HG02759 (cell line): ENCODE measurements around the gene ALDH18A1.

Source experiments
- ATAC-seq: cut with Tn5 transposase; IDR thresholded peaks from one replicate; pipeline ENCODE4 v1.9.1; 2021; ENCODE audit warnings: mild to moderate bottlenecking, moderate library complexity; ENCODE audit not compliant: unreplicated experiment

The ALDH18A1 gene

DNA sequence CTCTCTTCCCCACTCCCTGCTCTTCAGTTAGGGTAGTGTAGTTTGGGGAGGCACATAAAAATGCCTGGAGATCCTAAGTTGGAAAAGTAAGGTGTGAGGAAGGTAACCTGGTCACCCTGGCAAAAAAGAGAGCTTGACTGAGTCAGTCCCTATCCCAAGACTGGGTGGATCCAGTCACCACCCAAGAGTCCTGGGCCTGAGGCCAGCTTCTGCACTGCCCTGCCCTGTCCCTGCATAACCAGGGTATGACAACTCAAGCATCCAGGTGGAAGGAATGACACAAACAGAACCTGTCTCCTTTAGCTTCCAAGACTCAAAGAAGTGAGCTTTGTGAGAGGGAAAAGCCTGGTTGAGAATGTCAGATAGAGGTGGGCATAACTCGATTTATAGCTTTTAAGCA lies 68.5 kb downstream of the ALDH18A1 start:
- no peak for ATAC-seq

DNA sequence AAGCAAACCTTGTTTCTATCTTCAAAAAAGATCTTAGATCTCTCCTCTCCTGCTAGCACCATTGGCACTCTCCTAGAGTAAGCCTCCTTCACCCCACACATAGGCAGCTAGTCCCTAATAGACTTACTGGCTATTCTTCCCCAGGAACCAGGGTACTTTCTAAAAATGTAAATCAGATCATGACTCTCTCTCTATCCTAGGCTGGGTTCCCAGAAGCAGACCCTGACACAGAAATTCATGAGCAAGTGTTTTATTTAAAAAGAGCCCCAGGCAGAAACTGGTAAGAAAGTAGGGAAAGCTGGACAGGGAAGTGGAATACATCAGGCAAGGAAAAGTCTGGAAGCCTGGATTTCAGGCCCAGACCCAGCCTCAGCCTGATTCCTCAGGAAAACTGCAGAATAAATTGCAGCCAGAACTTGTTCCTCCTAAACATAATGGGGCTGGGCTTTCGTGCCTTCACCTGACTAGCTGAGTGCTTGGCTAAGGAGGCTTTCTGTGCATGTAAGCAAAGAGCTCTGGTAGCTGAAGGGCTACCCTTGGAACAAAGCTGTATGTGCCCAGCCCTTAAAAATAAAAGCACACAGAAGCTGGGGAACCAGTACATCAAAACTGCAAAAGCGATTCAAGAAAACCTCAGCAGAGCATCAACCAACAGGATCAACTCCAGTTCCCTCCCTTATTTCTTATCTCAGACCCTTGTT lies 76.5 kb downstream of the ALDH18A1 start:
- no peak for ATAC-seq

DNA sequence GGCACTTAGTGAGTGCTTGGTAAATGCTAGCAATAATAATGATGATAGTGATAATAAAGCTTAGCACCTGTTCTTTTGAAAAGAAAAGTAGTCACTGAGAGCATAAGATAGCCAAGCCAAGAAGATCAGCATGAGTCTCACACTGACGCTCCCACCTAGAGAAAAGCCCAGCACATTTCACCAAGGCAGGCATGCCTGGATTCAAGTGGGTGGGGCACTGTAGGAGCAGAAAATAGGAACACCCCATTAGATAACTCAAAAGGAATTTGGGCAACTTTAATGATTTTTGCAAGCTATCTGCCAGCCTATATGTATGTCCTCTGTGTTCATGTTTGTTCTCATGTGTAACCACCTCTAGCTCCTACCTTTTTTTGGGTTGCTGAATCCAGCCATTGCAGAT lies 77.2 kb downstream of the ALDH18A1 start:
- no peak for ATAC-seq

DNA sequence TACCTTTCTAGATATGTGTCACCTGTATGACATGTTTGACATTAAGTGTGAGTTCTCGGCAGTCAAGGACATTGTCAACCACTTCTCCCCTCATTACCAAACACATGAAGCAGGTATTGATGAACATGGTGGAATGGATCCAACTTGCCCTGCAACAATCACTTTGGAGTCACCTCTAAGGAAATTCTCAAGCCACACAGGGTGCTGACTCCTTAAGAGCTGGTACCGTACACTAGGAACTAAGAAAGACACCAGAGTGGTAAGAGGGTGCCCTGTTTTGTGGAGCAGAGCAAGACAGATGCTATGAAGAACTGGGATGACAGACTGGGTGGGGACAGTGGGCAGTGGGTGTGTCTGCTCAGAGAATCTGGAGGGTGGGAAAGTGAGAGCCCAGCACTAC lies 77.9 kb downstream of the ALDH18A1 start:
- no peak for ATAC-seq

DNA sequence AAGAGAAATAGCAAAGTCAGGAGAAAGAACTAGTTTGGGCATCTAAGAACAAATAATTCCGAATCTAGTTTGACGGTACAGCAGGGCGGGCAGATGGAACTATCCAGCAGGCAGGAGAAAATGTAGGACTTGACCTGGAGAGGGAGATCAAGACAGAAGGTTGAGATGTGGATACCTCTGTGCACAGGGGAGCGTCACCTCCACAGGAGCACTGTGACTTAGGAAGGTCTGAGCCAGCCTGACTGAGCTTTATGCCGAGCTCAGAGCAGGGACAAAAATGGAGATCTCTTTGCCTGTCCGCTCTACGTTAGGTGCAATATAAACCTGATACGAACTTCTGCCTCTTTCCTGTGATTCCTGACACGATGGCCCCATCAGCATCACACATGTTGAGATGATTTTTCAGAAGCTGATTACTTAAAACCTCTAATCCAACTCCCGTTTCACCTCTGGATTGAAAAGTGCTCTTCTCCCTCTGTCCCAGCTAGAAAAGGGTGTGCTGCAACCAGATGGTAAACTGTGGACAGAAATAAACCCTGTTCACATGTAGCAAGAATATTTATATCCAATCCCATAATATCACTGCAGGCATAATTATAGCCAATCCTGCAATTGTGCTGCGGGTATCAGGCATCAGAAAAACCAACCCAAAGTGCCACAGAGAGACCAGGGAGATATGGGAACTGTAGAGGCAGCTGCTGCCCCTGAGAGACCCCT lies 81.7 kb downstream of the ALDH18A1 start:
- no peak for ATAC-seq

DNA sequence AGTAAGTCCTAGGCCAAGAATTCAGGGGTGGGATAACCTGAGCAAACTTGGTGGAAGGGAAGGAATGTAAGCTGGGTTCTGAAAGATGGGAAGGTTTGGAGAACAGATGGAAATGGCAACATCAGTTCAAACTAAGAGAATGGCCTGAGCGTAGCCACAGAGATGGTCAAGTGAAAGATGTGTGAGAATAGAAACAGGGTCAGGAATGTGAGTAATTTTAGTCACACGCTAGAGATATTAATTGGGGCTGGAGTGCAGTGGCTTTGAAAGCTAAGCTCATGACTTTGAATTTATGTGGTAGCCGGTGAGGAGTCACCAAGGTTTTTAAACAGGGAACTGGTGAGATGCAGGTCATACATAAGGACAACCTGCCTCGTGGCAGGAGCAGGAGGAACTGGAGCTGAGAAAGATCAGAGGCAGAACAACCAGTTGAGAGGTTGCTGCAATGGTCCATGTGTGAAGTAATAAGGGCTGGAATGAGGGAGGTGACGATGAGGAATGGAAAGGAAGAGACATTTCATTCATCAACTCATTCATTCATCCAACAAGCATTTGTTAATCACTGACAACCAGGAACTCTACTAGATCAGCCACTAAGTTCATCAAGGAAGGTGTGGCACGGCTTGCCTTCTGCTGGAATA lies 82.4 kb downstream of the ALDH18A1 start:
- no peak for ATAC-seq

DNA sequence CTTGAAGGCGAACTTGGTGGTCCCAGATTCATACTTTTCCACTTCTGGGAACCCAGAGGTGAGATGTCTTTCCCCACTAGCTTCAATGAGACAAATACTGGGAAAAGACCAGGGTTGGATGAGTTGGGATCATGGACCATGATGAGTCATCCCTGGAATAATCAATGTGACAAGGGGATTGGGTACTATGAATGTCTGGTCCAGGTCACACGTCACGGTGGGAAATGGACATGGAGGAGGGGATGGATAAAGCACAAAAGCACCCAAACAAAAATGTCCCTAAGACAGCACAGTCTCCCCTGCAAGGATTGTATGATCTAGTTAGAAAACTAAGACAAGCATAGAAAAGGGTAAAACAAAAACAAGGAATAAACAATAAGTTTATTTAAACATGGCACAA lies 83.0 kb downstream of the ALDH18A1 start:
- ATAC-seq, result no peak

DNA sequence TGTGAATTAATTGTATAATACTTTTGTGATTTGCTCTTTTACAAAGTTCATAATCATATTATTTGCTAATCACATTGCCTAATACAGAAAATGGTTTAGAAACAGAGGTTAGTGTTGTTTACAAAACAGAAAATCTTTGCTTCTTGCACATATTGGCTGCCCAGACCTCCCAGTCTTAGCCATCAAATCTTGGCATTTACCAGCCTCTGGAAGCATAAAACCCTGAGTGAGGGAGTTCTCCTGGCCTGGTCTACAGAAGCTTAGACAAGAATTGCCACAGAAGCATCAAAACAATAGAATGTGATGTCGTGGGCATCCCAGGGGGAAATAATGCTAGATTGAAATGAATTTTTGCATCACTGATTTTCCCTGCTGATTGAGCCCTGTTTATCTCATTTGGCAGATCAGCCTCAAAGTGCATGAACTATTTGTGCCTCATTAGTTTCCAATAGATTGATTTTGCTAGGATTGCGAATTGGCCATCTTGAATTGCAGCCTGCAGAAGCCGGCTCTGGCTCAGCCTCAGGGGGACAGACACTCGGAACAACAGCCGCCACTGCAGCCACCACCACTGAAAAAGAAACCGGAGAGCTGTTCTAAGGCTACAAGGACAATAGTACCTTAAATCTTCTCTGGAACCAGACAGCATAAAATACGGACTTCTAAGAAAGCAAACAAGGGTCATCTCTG lies 84.2 kb downstream of the ALDH18A1 start:
- no peak for ATAC-seq

DNA sequence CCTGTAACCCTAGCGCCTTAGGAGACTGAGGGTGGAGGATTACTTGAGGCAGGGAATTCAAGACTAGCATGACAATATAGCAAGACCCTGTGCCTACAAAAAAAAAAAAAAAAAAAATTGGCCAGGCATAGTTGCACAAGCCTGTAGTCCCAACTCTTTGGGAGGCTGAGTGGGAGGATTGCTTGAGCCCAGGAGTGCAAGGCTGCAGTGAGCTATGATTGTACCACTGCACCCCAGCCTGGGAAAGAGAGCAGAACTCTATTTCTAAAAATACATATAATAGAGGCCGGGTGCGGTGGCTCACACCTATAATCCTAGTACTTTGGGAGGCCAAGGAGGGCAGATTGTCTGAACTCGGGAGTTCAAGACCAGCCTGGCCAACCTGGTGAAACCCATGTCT lies 85.1 kb downstream of the ALDH18A1 start:
- ATAC-seq, result no peak

DNA sequence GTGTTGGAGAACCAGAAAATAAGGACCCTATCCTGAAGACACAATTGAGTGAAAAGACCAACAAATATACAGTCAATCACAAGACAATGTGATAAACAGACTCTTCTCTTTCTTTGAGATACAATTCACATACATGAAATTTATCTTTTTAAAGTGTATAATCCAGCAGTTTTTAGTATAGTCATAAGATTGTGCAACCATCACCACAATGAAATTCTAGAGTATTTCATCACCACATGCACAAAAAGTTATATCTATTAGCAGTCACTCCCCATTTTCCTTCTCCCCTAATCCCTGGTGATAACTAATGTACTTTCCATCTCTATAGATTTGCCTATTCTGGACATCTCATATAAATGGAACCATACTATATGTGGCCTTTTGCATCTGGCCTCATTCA lies 87.1 kb downstream of the ALDH18A1 start:
- ATAC-seq, result no peak

DNA sequence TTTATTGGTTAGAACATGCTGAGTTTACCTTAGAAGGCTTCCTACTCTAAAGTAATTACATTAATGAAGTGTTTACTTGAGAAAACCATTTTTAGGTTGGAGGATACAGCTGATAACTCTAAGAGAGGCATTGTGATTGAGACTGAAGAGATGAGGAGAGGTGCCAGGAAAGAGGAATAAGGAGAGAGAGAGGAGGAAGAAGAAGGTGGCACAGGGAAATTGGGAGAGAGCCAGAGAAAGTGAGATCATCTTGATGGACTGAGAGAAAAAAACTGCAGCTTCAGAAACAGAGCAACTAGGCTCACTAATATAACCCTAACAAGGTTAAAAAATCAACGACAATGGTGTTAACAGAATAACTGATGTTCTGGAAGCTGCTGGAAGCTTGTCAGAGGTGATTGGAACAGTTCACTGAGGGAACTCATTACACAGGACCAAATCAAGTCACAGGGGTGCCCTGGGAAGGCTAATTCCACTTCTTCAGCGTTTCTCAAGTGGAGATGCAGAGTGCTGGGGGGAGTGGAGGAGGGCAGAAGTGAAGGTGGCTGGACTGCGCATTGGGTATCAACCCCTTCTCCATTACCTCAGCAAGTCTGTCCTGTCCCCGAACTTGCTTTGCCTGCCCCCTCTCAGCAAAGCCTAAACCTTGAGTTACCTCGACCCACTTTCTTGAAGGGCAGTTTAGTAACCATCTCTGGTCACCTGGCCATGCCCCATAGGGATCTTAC lies 88.4 kb downstream of the ALDH18A1 start:
- ATAC-seq, result no peak

DNA sequence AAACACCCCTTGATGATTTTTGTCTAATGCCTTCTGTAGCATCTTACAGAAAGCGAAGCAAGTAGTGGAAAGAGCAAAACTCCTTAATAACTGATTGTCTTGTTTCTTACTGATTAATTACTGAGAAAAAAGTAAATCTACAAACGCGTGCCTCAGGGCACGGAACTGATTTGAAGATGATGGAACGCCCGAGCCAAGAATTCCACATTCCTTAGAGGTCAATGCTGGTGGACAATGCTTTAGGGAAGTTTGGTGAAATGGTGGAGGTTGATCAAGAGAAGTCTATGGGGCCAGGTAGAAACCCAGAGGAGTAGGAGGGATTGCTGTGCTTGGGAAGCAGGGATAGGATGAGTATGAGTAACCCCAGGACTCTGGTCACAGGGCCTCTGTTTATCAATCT lies 90.4 kb downstream of the ALDH18A1 start:
- no peak for ATAC-seq

DNA sequence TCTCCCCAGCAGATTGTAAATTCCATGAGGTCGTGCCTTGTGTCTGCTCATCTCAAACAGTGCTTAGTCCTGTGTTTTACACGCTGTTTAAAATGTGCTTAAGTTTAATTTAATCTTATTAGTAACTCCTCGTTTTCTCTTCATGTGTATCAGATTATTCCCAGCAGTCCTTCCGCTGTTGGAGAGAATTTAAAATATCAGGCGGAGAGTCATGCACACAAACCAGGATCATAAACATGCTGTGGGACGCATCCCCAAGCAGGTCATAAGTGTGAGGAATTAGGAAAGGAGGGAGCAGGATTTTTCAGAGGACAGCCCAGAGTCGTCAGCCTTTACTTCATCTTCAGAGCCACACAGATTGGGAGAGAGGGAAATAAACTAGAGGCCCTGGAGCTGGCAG lies 91.2 kb downstream of the ALDH18A1 start:
- ATAC-seq, result no peak

DNA sequence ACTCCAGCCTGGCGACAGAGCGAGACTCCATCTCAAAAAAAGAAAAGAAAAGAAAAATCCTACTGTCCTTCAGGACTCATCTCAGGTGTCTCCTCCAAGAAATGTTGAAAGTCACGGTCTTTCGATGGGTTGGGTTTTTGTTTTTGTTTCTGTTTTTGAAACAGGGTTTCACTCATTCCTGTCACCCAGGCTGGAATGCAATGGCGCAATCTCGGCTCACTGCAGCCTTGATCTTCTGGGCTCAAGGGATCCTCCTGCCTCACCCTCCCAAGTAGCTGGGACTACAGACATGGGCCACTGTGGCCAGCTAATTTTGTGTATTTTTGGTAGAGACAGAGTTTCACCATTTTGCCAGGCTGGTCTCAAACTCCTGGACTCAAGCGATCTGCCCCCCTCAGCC lies 92.2 kb downstream of the ALDH18A1 start:
- ATAC-seq, result no peak

DNA sequence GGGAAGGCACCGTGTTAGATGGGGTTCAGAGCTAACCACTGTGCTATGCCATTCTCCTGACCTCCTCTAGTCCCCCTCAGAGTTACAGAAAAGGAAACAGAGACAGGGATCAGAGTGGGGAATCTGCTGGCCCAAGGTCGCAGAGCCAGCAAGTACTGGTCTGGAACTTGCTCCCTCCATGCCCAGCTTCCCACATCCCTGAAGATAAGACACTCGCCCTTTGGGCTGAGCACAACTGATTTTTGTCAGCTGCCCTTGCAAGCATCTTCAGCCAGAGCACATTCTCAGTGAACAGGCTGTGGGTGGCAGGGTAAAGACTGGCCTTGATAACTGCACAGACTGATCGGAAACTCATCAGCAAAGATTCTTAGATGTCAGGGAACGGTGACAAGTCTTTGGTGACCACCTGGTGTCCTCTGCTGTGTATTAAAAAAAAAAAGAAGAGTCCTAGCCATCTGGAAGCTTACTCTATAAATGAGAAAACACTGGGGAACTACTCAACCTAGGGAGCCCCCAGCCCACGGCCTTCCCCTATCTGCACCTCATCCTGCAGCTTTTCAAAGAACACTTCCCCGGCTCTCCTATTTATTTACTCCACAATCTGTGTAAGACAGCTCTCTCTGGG lies 94.1 kb downstream of the ALDH18A1 start:
- ATAC-seq, result no peak

DNA sequence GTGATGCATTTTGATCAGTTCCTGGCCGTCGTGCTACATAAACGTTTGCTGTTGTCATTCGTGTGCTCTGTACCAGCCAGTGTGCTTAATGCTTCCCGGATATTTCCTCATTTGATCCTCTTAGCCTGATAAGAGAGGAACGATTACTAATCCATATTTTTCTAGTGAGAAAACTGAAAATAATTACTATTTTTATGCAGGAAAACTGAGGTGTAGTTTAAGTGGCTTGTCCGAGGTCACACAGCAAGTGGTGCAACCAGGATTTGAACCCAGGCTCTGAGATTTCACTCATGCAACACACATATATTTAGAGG lies 94.7 kb downstream of the ALDH18A1 start:
- ATAC-seq, result no peak

DNA sequence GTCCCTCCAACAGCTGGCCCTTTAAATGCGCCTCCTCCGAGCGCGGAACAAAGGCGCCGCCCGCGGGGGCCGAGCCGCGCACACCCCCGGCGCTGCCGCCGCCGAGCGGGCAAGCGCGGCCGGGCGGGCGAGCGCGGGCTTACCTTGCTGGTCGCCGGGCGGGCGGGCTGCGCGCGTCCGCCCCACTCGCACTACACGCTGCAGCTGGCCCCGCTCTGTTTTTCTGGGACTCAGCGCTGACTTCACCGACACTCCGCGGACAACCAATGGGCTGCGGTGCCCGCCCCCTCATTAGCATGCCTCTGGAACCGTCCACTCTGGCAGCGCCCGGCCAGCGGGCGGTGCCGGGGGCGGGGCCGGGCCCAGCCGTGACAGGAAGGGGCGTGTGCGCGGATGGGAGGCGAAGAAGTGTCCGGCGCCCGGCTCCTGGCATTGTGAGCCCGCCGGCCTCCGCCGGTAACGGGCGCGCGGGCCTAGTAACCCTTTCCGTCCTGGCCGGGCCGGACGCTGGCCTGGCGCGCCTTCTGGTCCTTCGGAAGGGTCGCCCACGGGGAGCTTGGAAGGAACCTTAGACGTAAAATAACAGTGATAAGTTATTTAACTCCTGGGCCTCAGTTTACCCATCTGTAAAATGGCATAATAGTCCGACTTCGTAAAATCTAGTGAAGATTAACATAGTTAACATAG lies 95.2 kb downstream of the ALDH18A1 start, which contains the start of gene SORBS1:
TSS of gene SORBS1 (minus strand) at position 195 of the 687 bp plus-strand sequence. CDS start 120,236 bp downstream, outside the sequence.
- ATAC-seq, result peak; percentile 100

DNA sequence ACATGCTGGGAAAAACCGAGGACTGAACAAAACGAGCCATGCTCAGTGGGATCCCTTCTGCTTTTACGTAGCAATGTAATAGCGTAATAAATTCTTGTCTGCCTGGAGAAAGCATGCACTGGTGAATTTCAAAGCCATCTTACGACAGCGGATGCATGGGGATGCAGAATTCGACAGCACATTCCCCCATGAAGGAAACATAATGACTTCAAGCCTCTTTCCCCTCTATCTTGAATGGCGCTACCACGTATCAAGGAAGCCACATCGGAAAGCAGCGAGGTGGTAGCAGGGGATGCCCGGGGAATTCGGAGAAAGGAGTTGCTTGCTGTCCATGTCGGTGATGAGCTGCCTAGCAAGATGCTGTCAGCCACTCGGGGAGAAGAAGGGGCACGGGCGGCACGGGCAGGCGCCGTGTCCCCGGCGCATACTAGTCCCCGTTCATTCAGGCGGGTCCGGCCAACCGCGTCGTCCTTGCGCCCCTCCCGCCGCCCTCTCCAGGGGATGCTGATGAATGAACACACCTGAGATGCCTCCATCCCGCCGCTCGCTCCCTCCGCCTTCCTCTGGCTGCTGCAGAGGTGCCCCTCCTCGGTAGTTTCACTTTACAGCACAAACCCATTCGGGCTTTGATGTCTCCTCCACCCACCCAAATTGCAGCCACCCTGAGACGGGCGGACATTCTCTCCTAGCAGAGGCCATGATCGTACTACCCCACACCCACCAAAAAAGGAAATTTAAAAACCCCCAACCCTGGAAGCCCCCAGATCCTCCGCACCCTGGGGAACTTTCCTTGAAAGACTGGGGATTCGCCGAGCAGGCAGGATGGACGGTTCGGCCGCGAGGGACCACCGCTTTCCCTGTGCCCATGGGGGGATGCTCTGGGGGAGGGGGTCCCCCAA lies 96.0 kb downstream of the ALDH18A1 start:
- no peak for ATAC-seq

DNA sequence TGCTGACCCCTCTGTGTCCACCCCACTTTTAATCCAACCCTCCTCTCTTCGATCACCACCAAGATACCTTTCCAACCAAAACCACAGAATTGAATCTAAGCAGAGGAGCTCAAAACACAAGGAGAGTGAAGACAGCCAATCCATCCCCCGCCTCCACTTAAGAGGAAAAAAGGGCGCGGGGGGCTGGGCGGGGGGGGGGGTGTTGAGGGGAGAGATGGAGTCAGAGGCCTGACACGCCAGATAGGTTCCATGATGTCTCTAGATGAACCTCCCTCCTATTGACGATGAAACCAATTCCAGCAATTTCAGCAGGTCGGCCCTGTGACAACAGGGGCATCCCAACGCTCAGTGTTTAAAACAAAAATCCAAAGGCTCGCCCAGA lies 96.6 kb downstream of the ALDH18A1 start:
- ATAC-seq, result no peak
